Fibroblast of mammary gland (primary cell): ENCODE measurements around the gene CNTF.

Experiments
- DNase-seq: peaks from one replicate; pipeline ENCODE4 v3.0.0-alpha.2; 2010; ENCODE audit warnings: low read depth
- H3K4me3 ChIP-seq: 2 replicates; pipeline ENCODE4 v1.5.1; 2011; ENCODE audit warnings: low read depth, mild to moderate bottlenecking, low read length, moderate library complexity; ENCODE audit not compliant: control insufficient read depth
- CTCF ChIP-seq: conservative IDR thresholded peaks from 2 replicates; pipeline ENCODE4 v1.5.1; 2011; ENCODE audit warnings: low read depth, low read length, inconsistent platforms; ENCODE audit not compliant: control insufficient read depth, insufficient read depth

Gene CNTF

GRCh38 chr11:58578136-58578634 is 44.3 kb upstream of the CNTF start:
- peak overlapping the region; percentile 95 for H3K4me3 ChIP-seq
- TF ChIP-seq CTCF: no peak
- DNase-seq: peak; percentile 98

DNA sequence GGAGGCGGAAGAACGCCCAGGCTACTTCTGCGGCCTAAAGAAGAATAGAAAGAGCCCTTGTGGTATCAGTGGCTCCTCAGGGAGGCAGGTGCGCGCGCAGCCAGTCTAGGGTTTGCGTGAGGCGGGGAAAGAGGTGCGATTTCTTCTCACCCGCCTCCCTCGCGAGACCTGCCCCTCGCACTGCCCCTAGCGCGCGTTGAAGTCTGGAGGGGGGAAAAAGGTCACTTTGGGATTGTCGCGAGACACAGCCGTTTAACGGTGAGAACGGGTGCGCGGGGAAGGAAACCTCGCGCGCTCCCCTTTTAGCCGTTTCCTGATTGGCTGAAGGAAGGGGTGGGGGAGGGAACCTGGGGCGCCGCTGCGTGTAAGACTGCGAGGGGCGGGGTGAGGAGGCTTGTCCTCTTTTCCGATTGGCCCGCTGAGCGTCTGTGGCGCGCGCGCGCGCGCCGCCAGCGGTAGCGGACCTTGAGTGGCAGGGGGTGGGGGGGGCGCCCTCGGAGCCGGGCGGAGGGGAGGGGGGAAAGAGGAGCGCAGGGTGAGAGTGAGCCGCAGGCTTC is 43.8 kb upstream of the CNTF start, which contains the start of gene ZFP91:
Gene ZFP91, plus strand, starts transcription at position 429 of the 557 bp plus-strand sequence. CDS start 219 bp downstream, outside the sequence.
- DNase-seq: peak; percentile 97
- TF ChIP-seq CTCF: no peak
- H3K4me3 ChIP-seq: peak within 1 kb of the TSS; percentile 95

DNA sequence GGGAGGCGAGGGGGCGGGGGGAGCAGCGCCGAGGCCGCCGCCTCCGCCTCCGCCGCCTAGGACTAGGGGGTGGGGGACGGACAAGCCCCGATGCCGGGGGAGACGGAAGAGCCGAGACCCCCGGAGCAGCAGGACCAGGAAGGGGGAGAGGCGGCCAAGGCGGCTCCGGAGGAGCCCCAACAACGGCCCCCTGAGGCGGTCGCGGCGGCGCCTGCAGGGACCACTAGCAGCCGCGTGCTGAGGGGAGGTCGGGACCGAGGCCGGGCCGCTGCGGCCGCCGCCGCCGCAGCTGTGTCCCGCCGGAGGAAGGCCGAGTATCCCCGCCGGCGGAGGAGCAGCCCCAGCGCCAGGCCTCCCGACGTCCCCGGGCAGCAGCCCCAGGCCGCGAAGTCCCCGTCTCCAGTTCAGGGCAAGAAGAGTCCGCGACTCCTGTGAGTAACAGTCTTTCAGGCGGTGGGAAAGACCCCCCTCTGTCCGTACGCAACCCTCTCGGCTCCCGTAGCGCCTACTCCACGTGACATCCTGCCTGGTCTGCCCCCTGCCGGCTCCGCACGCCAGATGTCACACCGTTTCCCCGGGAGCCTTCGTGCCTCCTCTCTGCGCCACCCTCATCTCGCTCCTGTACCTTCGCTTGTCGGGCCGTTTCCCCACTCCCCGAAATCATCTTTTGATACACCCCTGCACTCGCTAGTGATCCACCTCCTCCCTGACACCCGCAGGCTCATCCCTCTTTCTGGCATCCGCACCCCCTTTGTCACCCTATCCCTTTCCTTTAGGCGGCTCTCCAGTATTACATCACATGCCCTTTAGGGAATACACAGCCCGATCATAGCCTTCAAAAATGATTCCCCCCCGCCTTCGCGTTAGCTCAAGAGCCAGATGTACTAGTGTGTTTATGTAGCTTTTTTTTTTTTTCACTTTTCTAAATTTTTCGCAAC is 43.0 kb upstream of the CNTF start:
- peak; percentile 90 for DNase-seq
- peak; percentile 67 for TF ChIP-seq CTCF
- H3K4me3 ChIP-seq: peak overlapping the region; percentile 84

GRCh38 chr11:58580311-58580710 is 42.2 kb upstream of the CNTF start:
- no peak for DNase-seq
- no peak for TF ChIP-seq CTCF

DNA sequence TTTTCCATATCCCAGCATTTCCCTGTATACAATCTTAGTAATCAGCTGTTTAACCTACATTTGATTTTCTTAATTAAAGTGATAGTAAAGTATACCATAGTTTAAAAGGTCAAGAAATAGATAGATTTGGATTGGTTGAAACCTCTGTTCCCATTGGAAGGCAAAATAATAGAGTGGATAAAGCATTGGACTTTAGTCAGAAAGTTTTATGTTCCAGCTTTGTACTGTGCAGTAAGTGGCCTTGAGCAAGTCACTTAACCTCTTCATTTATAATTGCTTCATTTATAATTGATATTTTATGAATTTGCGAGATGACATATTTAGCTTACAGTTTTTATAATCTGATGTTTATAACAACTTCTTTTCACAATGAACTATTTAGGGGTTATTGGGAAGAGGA is 40.0 kb upstream of the CNTF start:
- no peak overlapping the region for H3K4me3 ChIP-seq
- no peak for TF ChIP-seq CTCF

More at GRCh38 chr11:58580311-58580710, 42.2 kb upstream of the CNTF start:
- peak overlapping the region; percentile 84 for H3K4me3 ChIP-seq

DNA sequence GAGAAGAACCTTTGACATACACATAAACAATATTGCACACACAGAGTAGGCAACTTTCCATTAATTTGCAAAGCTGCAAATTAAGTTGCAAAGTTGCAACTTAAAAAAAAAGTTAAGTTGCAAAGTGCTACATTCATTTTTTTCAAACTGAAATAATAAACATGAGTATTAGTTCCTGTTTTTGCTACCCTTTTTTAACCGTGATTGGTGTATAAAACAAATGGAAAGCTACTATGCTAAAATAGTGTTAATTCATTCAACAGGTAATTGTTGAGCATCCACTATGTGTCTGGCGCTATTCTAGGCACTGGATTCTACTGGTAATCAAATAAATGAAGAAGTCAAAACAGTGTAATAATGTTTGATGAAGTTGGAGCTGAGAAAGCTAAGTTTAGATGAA is 35.5 kb upstream of the CNTF start:
- TF ChIP-seq CTCF: no peak
- no peak overlapping the region for H3K4me3 ChIP-seq
- DNase-seq: no peak

More for the DNA sequence above, 40.0 kb upstream of the CNTF start:
- DNase-seq: no peak
